Measurements from ENCODE around the gene SLC25A22.

Gene SLC25A22

GRCh38 chr11:834371-835316, 36.6 kb upstream of the SLC25A22 start:
- in situ Hi-C loops (cut with HindIII; ENCODE audit: low sequenced_read_pairs): no loop called here

GRCh38 chr11:833849-834311, 35.8 kb upstream of the SLC25A22 start:
- in situ Hi-C loops (cut with HindIII; ENCODE audit: low sequenced_read_pairs): no loop called here

DNA sequence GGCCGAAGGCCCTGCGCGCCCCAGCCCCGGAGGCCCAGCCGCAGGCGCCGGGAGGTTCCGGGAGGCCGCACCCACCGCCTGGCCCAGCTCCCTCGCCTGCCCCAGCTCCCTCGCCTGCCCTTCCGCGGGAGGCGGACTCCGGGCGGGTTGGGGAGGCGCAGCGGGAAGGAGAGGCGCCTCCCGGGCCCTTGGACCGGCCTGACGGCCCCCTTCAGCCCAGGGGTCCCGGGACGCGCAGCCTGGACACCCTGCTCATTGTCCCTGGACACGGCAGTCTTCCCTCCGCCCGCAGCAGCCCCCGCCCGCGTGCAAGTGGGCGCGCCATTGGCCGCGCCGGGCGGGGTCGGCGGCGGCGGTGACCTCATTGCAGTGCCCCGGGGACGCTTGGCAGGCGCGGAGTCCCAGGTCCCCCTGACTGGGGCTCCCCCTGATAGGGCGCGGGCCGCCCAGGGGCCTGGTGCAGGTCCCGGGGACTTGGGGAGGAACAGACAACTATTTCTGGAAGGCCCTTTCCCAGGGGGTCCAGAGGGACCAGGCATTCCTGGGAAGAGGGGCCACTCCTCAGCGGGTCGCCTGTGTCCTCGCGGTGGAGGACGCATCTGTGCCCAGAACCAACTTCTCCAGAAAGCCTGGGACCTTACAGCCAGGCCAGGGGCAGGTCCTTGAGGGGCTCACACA, 35.2 kb upstream of the SLC25A22 start:
- in situ Hi-C loops (cut with HindIII; ENCODE audit: low sequenced_read_pairs): no loop called here

GRCh38 chr11:832529-833113, 34.5 kb upstream of the SLC25A22 start, which contains the start of gene CD151:
Gene CD151 (plus strand): TSS chr11:832952. CDS start chr11:836070, 3,118 bp downstream.
- in situ Hi-C loops (cut with HindIII; ENCODE audit: low sequenced_read_pairs): no loop called here

DNA sequence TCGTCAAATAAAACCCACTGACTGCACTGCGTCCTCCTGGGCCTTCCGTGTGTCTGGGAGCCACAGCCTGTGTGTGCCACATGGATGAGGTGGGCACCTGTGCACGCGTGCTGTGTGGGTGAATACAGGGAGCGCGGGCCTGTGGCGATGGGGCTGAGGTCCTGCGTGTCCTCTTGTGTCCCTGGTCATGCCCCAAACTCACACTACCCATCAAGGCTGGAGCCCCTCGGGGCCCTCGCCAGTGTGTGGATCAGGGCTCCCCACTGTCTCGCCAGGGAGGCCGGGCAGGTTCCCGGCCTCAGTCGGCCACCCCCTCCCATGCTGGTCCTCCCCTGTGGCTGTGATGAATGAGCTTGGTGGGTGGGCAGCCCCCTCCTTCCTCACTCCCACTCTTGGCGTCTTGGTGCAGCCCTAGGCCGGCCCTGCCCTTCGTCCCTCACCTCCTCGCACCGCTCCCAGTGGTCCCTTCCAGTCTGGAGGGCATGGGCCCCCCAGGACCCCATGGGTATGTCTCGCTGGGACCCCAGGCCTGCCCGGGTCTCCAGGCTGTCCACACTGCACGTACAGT, 34.0 kb upstream of the SLC25A22 start:
- in situ Hi-C loops (cut with HindIII; ENCODE audit: low sequenced_read_pairs): no loop called here

GRCh38 chr11:831118-831864, 33.2 kb upstream of the SLC25A22 start:
- in situ Hi-C loops (cut with HindIII; ENCODE audit: low sequenced_read_pairs): no loop called here

DNA sequence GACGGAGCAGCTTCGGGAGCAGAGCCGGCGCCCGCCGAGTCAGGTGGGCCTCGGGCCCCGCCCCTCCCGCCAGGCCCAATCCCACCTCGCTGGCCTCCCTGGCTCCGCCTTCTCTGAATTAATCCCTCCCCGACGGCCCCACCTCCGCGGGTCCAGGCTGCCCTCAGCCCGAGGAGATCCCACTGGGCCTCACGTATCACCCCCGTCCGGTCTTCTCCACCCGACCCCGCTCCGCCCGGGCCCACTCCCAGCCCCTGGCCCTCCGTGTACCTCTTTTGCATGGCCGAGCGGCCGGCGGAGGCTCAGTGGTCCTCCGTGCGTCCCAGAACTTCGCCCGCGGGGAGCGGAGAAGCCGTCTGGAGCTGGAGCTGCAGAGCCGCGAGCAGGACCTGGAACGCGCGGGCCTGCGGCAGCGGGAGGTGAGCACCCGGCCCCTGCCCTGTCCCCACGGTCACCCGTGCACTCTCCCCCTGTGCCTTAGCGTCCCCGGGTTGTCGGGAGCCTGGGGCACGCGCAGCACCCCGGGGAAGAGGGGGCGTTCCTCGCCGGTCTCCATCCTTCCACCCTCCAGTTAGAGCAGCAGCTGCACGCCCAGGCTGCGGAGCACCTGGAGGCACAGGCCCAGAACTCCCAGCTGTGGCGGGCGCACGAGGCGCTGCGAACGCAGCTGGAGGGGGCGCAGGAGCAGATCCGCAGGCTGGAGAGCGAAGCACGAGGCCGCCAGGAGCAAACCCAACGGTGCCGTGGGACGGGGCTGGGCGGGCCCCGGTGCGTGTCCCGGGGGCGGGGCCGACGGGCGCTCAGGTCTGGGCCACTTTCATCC, 32.4 kb upstream of the SLC25A22 start:
- in situ Hi-C loops (cut with HindIII; ENCODE audit: low sequenced_read_pairs): no loop called here

GRCh38 chr11:829847-830294, 31.8 kb upstream of the SLC25A22 start:
- in situ Hi-C loops (cut with HindIII; ENCODE audit: low sequenced_read_pairs): no loop called here

GRCh38 chr11:829176-829846, 31.2 kb upstream of the SLC25A22 start:
- in situ Hi-C loops (cut with HindIII; ENCODE audit: low sequenced_read_pairs): no loop called here

GRCh38 chr11:828506-829175, 30.6 kb upstream of the SLC25A22 start:
- in situ Hi-C loops (cut with HindIII; ENCODE audit: low sequenced_read_pairs): no loop called here

DNA sequence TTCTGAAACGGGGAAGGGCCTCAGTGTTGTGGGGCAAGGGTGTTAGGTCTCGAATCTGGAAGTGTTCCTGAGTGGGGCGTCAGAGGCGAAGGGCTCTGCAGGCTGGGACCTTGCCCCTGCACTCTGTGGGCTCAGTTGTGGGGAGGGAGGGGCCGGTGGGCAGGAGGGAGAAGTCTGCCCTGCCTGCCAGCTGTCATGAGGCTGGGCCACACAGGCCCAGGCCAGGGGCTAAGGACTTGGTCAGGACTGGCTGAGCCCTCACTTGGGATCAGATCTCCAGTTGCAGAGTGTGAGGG, 29.8 kb upstream of the SLC25A22 start, which contains the start of gene CRACR2B:
CRACR2B (plus strand) TSS at position 23 of the 296 bp plus-strand sequence. CDS start 689 bp downstream, outside the sequence.
- in situ Hi-C loops (cut with HindIII; ENCODE audit: low sequenced_read_pairs): no loop called here

DNA sequence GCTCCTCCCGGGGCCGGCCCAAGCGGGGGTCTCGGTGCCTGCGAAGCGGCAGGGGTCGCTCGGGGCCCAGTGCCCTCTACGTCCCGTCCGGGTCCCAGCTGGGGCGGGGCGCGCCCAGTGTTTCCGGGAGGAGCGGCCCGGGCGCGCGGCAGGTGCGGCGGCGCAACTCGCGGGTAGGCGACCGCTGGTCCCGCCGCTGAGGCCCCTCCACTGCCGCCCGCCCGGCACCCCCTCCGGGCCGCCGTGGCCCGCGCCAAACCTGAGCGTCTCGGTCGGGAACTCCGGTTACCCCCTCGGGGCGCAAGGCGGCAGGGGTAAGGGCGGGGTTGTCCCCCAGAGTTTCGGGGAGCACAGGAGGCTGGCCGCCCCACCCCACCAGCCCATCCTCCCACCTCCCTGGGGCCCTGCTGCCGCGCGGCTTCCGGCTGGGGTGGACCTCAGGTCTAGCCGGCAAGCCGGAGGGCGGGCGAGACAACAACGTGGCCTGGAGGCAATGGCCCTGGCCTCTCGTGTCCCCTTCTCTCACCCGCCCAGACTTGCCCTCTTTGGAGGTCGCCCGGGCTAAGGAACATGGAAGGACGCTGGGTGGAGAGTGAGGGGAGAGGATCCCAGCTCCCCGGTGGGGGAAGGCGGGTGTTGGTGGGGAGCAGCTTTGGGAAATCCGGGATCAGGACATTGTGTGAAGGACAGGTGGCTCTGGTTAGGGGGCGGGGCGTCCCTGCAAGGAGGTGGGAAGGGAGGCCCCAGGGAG, 29.2 kb upstream of the SLC25A22 start:
- in situ Hi-C loops (cut with HindIII; ENCODE audit: low sequenced_read_pairs): no loop called here

DNA sequence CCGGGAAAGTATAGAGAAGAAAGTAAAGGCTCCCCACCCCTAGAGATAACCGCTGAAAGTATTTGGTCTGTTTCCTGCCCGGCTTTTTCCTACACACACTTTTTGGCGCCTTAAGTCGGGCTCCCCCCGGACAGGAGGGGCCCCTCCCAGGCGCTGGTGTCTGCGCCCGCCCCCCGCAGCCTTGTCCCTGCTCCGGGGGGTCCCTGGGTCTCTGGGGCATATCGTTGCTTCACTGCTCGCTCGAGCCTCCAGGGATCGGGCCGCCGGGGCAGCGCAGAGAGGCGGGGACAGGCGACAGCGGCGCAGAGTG, 28.7 kb upstream of the SLC25A22 start:
- in situ Hi-C loops (cut with HindIII; ENCODE audit: low sequenced_read_pairs): no loop called here

GRCh38 chr11:826227-826621, 28.1 kb upstream of the SLC25A22 start:
- in situ Hi-C loops (cut with HindIII; ENCODE audit: low sequenced_read_pairs): no loop called here

DNA sequence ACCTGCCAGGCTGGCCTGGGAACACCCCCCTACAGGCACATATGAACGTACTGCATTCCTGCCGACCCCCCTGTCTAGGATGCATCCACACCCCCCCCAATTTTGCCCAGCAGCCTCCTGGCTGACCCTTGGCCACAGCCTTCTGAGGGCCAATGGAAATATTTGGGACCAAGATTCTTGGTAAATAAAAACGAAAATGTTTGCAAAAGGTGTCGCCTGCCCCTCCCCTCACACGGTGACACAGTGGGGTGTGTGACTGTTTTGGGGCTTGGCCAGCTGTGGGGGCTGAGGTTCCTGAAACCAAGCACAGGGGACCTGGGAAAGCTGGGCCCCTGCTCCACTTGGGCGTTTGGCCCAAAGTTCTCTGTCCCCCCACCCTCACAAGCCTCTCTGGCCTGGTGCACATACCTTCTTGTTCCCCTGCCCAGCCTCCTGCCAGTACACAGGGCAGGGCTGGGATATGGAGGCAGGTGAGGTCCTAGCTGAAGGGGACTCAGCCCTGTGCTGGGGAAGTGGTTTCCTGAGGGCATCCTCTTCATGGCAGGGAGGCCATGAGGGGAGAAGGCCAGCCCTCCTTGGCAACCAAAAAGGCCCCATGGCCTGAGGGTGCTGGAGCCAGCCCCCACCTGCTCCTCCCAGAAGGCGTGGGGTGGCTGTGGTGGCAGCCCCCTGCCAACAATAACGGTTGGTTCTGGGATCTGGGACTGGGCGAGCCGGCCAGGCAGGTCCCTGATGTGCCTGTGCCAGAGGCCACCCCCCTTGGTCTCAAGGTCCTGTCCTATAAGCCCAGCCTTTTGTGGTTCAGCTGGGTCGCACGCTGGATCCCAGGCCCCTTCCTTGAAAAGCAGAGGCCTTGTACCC, 27.5 kb upstream of the SLC25A22 start:
- in situ Hi-C loops (cut with HindIII; ENCODE audit: low sequenced_read_pairs): no loop called here

DNA sequence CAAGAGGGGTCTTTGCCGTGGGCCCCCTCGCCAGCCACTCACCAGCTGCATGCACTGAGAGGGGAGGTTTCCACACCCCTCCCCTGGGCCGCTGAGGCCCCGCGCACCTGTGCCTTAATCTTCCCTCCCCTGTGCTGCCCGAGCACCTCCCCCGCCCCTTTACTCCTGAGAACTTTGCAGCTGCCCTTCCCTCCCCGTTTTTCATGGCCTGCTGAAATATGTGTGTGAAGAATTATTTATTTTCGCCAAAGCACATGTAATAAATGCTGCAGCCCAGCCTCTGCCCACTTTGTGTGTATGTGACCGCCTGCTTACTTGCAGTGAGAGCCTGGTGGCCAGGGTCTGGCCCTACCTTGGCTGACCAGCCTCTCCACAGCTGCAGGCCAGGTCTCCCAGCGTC, 26.9 kb upstream of the SLC25A22 start:
- in situ Hi-C loops (cut with HindIII; ENCODE audit: low sequenced_read_pairs): no loop called here

- in situ Hi-C loops (cut with HindIII; ENCODE audit: low sequenced_read_pairs): no loop called here
Measured at GRCh38 chr11:824292-824880, 26.3 kb upstream of the SLC25A22 start.

Measured in DLD1 (cell line).